ENCODE results near the gene PIH1D1.

DNA sequence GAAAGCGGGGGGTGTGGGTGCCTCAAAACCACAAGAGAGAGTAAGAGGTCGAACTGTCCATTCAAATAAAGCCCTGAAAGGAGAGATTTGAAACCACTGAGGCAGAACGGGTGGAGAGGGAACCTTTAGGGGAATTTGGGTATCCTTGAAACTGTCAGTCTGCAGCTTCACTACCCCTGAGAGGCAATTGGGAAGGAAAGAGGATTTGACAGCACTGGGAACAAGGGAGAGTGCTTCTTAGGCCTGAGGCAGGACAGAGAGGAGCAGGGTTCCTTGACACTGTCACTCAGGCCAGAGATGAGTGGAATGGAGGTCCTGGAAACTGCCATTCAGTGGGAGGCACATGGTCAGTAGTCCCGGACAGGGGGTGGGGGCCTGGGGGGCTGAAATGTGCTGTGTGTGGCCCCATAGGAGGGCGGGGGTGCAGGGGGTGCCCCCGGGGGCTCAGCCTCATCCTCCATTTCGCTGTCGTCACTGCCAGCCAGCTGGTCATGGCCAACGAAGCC is 21.4 kb downstream of the PIH1D1 start:
- TF ChIP-seq, protein P1, sequence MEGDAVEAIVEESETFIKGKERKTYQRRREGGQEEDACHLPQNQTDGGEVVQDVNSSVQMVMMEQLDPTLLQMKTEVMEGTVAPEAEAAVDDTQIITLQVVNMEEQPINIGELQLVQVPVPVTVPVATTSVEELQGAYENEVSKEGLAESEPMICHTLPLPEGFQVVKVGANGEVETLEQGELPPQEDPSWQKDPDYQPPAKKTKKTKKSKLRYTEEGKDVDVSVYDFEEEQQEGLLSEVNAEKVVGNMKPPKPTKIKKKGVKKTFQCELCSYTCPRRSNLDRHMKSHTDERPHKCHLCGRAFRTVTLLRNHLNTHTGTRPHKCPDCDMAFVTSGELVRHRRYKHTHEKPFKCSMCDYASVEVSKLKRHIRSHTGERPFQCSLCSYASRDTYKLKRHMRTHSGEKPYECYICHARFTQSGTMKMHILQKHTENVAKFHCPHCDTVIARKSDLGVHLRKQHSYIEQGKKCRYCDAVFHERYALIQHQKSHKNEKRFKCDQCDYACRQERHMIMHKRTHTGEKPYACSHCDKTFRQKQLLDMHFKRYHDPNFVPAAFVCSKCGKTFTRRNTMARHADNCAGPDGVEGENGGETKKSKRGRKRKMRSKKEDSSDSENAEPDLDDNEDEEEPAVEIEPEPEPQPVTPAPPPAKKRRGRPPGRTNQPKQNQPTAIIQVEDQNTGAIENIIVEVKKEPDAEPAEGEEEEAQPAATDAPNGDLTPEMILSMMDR (IDR thresholded peaks at IDR 0.05; ENCODE audit: control extremely low read depth in 1 of 3, insufficient read depth in 1 of 3, low read depth in 1 of 3, low read length in 3 of 3): no peak
- TF ChIP-seq POLR2A (IDR thresholded peaks at IDR 0.05; ENCODE audit: control extremely low read depth in 1 of 2, low read depth in 2 of 2, low read length in 2 of 2) (no peak), BRCA1 (IDR thresholded peaks at IDR 0.05; ENCODE audit: low read depth, low read length) (no peak), POLR2AphosphoS5 (IDR thresholded peaks at IDR 0.05; ENCODE audit: low read depth, low read length) (no peak), EP300 (IDR thresholded peaks at IDR 0.05; ENCODE audit: borderline replicate concordance in 1 of 2, low read depth in 2 of 2, low read length in 2 of 2) (no peak), EZH2 (IDR thresholded peaks at IDR 0.05; ENCODE audit: low read depth, low read length, severe bottlenecking) (no peak), RFX5 (IDR thresholded peaks at IDR 0.05; ENCODE audit: borderline replicate concordance, low read depth, low read length) (no peak), TBP (IDR thresholded peaks at IDR 0.05; ENCODE audit: low read depth, low read length) (no peak), NANOG (IDR thresholded peaks at IDR 0.05; ENCODE audit: insufficient read depth, low read depth, low read length, poor library complexity, severe bottlenecking) (no peak), GABPA (IDR thresholded peaks at IDR 0.05; ENCODE audit: borderline replicate concordance, insufficient read depth, low read length) (no peak), SIN3A (conservative IDR thresholded peaks at IDR 0.05 in 1 of 2, IDR thresholded peaks at IDR 0.05 in 1 of 2; ENCODE audit: low read depth in 1 of 2, low read length in 2 of 2) (no peak)
- TF ChIP-seq, protein P2, sequence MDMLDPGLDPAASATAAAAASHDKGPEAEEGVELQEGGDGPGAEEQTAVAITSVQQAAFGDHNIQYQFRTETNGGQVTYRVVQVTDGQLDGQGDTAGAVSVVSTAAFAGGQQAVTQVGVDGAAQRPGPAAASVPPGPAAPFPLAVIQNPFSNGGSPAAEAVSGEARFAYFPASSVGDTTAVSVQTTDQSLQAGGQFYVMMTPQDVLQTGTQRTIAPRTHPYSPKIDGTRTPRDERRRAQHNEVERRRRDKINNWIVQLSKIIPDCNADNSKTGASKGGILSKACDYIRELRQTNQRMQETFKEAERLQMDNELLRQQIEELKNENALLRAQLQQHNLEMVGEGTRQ (IDR thresholded peaks at IDR 0.05; ENCODE audit: low read length): no peak

Measured in H1 (cell line).